SK-N-SH (cell line): ENCODE data around the gene CYTH3.

Experiments
- CTCF ChIP-seq: fragments of 200-600 bp; sonication (generic); IDR thresholded peaks from 2 replicates; pipeline ENCODE4 v1.6.1; 2017; ENCODE audit warnings: antibody characterized with exemption, mild to moderate bottlenecking, moderate library complexity
- GATA2 ChIP-seq: sonication (generic); formaldehyde crosslinking; IDR thresholded peaks from 2 replicates; pipeline ENCODE4 v1.5.0; 2020; ENCODE audit warnings: mild to moderate bottlenecking, missing genetic modification reagents
- TEAD4 ChIP-seq: IDR thresholded peaks from 2 replicates; pipeline ENCODE4 v1.4.0; 2012; ENCODE audit warnings: mild to moderate bottlenecking, borderline replicate concordance; ENCODE audit not compliant: insufficient read depth

GRCh38 chr7:6117533-6117932 is 154.9 kb downstream of the CYTH3 start:
- TF ChIP-seq TEAD4 (no peak), GATA2 (CRISPR knock-in tag) (no peak), CTCF (no peak)
